GM10266 (cell line): Measurements from ENCODE around the gene PRPF40A.

ENCODE experiments used
- DNase-seq: peaks from one replicate; pipeline ENCODE4 v3.0.0; 2012; ENCODE audit errors: extremely low spot score
- TF ChIP-seq, protein P1 (sequence below): IDR thresholded peaks from 2 replicates; pipeline ENCODE4 v1.5.1; 2012; ENCODE audit warnings: mild to moderate bottlenecking, low read depth; ENCODE audit not compliant: control insufficient read depth, insufficient read depth; ENCODE audit errors: missing control alignments

The PRPF40A gene

DNA sequence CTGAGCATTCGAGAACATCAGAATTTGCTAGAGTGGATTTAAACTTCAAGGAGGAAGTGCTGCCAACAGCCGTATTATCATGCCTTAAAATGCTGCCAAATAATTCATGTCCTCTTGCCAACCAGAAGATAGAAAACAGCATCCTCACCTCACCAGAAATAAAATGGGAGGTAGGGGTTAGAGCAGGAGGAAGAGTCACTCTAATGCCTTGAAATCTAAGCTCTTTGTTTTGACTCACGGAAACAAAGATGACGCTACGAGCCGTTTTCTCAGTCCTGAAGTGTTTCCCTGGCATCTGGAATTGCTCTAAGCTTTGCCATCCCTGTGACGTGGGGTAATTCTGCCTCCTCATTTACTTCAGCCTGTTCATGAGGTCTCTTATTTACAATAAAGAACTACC lies 97.1 kb downstream of the PRPF40A start:
- TF ChIP-seq, protein P1, sequence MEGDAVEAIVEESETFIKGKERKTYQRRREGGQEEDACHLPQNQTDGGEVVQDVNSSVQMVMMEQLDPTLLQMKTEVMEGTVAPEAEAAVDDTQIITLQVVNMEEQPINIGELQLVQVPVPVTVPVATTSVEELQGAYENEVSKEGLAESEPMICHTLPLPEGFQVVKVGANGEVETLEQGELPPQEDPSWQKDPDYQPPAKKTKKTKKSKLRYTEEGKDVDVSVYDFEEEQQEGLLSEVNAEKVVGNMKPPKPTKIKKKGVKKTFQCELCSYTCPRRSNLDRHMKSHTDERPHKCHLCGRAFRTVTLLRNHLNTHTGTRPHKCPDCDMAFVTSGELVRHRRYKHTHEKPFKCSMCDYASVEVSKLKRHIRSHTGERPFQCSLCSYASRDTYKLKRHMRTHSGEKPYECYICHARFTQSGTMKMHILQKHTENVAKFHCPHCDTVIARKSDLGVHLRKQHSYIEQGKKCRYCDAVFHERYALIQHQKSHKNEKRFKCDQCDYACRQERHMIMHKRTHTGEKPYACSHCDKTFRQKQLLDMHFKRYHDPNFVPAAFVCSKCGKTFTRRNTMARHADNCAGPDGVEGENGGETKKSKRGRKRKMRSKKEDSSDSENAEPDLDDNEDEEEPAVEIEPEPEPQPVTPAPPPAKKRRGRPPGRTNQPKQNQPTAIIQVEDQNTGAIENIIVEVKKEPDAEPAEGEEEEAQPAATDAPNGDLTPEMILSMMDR: no peak
- DNase-seq: no peak

DNA sequence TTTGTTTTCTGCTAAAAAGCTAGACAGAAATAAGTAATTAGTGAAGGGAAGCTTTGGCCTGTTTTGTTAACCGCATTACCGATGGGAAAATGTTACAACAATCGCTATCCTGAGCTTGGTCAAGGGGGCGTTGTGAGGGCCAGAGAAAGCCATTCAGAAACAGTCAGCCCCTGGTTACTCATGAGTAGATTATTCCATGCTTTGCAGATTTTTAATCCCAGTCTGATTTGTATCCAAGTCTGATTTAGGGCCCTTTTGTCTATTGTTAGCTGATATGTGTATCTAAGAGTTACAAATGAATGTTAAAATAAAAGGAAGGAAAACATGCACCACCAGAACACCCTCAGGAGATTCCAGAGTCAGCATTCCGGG lies 99.1 kb downstream of the PRPF40A start:
- DNase-seq: no peak
- TF ChIP-seq, protein P1: no peak

DNA sequence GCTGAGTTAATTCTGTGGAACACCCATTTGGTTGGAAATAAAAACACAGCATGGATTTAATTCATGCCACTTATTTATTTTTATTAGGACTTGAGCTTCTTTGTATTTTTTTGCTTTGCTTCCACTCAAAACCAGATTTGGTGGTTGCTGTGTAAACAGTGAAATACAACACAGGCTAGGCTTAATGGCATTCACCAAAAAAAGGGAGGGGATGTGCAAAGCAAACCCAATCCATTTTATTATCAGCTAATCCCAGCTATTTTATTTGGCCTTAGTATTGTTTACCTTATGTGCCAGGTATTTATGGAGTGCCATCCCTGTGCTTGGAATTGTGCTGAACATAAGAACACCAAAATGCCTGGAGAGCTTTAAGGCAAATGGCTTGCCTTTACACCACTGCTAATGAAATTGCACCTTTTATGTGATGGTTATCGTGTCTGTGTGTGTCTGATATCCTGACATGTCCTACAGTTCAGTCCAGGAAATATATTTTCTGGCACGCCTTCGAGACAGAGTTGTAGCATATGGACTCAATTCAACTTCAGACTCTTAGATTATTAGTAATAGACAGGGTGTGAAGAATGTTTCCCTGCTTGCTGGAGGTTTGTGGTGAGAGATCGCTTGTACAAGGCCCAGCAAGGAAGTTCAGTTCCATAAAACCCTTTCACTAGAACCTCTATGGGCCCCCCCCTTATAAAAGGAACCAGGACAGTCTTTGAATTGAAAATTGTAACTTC lies 99.6 kb downstream of the PRPF40A start:
- DNase-seq: no peak
- TF ChIP-seq, protein P1: no peak

DNA sequence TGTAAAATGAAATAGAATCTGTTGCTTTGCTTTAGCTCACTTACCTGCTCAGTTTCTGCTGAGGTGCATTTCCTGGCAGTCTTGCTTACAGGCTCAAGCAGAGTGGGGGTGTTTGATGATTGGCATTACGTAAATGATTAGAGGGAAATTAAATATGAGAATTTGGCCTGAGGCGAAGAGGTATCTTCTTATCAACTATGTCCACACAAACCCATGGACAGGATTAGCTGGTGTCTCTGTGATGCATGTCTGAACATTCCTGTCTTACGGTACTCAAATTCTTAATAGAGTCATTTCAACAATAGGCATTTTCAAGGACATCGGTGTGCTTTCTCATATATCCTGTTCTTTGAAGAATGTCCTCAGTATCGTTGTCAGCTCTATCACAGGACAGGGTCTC lies 102.1 kb downstream of the PRPF40A start:
- TF ChIP-seq, protein P1: no peak
- no peak for DNase-seq

DNA sequence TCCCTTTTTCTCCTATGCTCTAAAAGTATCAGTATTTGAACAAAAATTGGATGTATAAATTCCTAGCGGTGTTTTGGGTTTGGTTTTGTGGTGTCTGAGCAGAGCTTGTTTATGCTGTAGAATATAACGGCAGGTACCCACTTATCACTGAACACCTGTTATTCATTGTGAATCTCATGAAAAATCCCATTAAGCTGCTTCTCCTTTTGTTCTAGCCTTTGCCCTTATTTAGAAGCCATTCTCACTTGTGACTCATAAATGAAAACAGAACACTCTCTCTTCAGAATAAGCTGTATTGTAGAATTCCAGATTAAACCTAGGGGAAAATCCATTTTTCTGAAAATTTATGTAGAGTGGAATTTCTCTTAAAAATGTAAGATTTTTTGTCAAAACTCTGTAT lies 104.0 kb downstream of the PRPF40A start:
- DNase-seq: no peak
- TF ChIP-seq, protein P1: no peak

DNA sequence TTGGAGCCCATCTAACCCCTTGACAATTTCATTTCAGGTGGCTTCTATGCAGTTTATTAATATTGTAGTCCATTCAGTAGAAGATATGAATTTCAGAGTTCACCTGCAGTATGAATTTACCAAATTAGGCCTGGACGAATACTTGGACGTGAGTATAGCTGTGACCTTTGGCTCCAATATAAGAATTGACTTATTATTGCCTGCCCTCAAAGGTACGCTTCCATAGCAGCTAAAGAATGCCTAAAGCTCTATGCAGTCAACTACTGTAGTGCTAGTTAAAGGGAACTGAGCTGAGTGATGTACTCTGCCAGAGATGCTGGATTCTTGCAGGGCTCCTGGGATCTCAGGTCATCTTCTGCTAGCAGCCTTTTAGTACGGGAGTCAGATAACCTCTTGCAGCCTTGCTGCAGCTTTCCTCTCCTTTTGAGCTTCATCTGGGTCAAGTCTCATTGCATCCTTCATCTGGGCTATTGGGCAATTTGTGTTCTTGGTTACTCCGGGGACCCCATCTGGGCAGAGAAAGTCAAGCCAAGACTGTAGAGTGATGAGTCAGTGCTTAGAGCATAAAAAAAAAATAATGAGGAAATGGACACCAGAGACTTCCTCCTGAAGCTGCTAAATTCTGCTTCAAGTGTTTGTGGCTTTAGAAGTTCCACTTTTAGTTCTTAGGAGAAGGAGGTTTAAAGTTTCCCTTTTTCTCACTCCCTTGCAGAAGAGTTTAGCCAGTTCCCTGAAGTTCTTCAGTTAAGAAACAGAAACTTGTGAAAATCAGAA lies 105.6 kb downstream of the PRPF40A start:
- DNase-seq: peak; percentile 46
- TF ChIP-seq, protein P1: no peak

DNA sequence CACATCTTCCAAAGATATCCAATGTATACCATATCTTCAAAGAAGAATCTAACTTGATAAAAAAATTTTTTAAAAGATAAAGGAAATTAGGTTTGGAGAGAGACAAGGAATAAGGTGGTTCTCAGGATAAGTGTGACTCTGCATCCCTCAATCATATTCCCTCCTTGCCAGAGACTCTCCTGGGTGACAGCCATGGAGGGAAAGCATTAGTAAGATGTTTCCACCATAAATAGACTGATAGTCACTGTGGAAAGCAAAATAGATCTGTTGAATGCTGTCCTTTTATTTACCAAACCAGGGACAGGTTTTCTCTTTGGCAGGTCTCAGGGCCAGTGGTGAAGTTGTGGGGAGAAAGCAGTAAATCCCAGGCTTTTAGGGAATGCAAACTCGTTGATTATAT lies 107.6 kb downstream of the PRPF40A start:
- TF ChIP-seq, protein P1: no peak
- no peak for DNase-seq
